Body of pancreas (tissue), 4 donors: ENCODE data around the gene IGIP.

Experiments used
- POLR2A ChIP-seq, 3 donors: fragments of 450-650 bp; IDR thresholded peaks; one replicate each; pipeline ENCODE4 v1.6.1; 2016; ENCODE audit warnings: antibody characterized with exemption in 3 of 3, mild to moderate bottlenecking in 2 of 3
- TF ChIP-seq, protein P1 (sequence below), 7 experiments: fragments of 450-650 bp in 4 of 7; fragments of 200-600 bp in 3 of 7; sonication (generic) in 3 of 7; IDR thresholded peaks; one replicate each; pipeline ENCODE4 v1.5.1; 2016 to 2019; ENCODE audit warnings: antibody characterized with exemption in 7 of 7

DNA sequence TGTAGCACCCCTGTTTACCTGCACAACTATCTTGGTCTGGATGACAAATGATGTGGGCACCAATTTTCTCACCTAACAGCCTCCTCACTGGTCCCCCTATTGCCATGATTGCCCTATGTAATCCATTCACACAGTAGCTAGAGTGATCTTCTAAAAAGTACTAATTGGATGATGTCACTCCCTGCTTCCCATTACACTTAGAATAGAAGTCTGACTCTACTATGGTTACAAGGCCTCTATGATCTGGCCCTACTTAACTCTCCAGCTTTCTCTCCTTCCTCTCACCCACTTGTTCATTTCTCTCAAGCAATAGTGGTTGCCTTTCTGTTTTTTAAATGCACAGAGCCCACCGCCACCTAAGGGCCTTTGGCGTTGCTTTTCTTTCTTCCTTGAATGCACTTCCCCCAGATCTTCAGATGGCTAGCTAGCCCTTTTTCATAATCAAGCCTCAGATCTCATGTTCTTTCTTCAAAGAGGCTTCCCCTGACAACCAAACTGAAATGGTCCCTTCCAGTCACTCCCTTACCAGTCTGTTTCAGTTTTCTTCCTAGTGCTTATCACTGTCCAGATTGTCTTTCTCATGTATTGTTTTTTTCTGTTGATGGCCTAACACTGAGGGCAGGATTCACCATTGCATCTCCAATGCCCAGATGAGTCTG is 8.7 kb downstream of the IGIP start:
- TF ChIP-seq, protein P1, sequence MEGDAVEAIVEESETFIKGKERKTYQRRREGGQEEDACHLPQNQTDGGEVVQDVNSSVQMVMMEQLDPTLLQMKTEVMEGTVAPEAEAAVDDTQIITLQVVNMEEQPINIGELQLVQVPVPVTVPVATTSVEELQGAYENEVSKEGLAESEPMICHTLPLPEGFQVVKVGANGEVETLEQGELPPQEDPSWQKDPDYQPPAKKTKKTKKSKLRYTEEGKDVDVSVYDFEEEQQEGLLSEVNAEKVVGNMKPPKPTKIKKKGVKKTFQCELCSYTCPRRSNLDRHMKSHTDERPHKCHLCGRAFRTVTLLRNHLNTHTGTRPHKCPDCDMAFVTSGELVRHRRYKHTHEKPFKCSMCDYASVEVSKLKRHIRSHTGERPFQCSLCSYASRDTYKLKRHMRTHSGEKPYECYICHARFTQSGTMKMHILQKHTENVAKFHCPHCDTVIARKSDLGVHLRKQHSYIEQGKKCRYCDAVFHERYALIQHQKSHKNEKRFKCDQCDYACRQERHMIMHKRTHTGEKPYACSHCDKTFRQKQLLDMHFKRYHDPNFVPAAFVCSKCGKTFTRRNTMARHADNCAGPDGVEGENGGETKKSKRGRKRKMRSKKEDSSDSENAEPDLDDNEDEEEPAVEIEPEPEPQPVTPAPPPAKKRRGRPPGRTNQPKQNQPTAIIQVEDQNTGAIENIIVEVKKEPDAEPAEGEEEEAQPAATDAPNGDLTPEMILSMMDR (IDR thresholded peaks at IDR 0.05), result no peak
- TF ChIP-seq POLR2A (IDR thresholded peaks at IDR 0.05), result no peak
